ENCODE results near the gene LPAR5.

Gene LPAR5

GRCh38 chr12:6635856-6636531 lies at the start of gene LPAR5:
Gene LPAR5 (minus strand): TSS chr12:6635959. CDS start chr12:6621248, 14,711 bp downstream.
- TF ChIP-seq CTCF (IDR thresholded peaks at IDR 0.05; ENCODE audit: control insufficient read depth, extremely low read depth, insufficient read depth) = no peak
- no peak within 1 kb of the TSS for H3K4me3 ChIP-seq (ENCODE audit: low read depth, low read length)
- DNase-seq (ENCODE audit: low read depth) = no peak

DNA sequence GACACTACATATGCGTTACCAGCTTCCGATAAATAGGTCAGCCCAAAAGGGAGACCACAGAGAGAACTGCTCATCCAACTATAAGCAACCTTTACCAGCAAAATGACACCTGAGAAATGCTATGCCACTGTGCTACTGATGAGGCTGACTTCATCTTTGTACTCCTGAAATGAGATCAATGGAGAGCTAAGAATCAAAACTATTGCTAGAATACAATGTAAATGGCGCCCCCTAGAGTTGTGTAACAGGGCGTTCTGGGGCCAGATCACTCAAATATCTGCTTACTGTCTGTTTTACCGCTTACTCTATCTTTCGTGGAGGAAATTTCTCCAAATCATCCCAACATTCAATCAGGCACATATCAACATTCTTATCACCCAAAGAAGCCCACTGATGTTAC lies 48.9 kb upstream of the LPAR5 start:
- DNase-seq (ENCODE audit: low read depth) = no peak
- H3K4me3 ChIP-seq (ENCODE audit: low read depth, low read length) = no peak overlapping the region
- peak; percentile 37 for TF ChIP-seq CTCF (IDR thresholded peaks at IDR 0.05; ENCODE audit: control insufficient read depth, extremely low read depth, insufficient read depth)

DNA sequence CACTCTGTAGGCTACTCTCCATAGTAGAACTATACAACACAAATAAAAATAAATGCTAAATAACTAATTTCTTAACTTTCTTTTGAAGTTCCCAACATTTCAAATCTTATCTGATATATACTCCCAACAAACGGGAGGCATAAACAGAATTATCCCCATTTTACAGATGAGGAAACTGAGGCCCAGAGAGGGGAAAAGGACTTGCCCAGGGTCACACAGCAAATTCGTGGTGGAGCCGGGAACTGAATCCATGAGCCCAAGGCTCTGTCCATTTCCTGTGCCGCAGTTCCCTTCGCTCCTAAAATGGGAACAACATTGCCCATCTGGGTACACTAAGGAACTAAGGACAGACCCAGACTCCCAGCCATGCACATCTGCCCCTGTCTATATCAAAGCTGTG lies 41.2 kb upstream of the LPAR5 start:
- no peak for DNase-seq (ENCODE audit: low read depth)
- TF ChIP-seq CTCF (IDR thresholded peaks at IDR 0.05; ENCODE audit: control insufficient read depth, extremely low read depth, insufficient read depth) = no peak
- no peak overlapping the region for H3K4me3 ChIP-seq (ENCODE audit: low read depth, low read length)

GRCh38 chr12:6672143-6672542 lies 36.4 kb upstream of the LPAR5 start:
- DNase-seq (ENCODE audit: low read depth) = no peak
- no peak overlapping the region for H3K4me3 ChIP-seq (ENCODE audit: low read depth, low read length)
- no peak for TF ChIP-seq CTCF (IDR thresholded peaks at IDR 0.05; ENCODE audit: control insufficient read depth, extremely low read depth, insufficient read depth)

DNA sequence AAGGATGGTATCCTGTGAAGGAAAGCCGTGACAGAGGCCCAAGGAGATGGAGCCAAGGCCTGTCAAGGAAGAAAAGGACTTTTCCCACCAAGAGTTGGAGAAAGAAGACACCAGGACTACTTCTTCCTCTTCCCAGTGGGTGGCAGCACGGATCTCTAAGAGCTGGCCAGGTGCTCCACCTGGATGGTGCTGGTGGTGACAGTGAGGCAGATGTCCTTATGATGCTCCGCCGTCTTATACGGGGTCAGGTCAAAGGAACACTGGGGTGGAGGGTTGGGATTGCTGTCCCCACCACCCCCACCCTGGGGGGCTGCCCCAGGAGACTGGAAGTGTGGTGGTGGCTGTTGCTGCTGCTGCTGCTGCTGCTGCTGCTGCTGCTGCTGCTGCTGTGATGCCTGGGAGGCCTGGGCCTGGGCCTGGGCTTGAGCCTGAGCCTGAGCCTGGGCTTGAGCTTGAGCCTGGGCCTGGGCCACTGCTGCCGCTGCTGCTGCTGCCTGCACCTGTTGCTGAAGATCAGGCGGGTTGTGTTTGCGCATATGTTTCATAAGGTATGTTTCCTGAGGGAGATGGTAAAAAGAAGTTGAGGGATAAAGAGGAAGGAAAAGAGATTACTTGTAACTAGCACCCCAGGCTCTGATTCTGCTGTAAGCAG lies 31.9 kb upstream of the LPAR5 start:
- DNase-seq (ENCODE audit: low read depth) = no peak
- H3K4me3 ChIP-seq (ENCODE audit: low read depth, low read length) = no peak overlapping the region
- TF ChIP-seq CTCF (IDR thresholded peaks at IDR 0.05; ENCODE audit: control insufficient read depth, extremely low read depth, insufficient read depth) = peak; percentile 49

- no peak for TF ChIP-seq CTCF (IDR thresholded peaks at IDR 0.05; ENCODE audit: control insufficient read depth, extremely low read depth, insufficient read depth)
- no peak overlapping the region for H3K4me3 ChIP-seq (ENCODE audit: low read depth, low read length)
- DNase-seq (ENCODE audit: low read depth) = no peak
Measured at GRCh38 chr12:6666211-6666610, 30.5 kb upstream of the LPAR5 start.

Data from LNCaP clone FGC (cell line).